Measurements from ENCODE around the gene PNKD.

- TF ChIP-seq, protein P1, sequence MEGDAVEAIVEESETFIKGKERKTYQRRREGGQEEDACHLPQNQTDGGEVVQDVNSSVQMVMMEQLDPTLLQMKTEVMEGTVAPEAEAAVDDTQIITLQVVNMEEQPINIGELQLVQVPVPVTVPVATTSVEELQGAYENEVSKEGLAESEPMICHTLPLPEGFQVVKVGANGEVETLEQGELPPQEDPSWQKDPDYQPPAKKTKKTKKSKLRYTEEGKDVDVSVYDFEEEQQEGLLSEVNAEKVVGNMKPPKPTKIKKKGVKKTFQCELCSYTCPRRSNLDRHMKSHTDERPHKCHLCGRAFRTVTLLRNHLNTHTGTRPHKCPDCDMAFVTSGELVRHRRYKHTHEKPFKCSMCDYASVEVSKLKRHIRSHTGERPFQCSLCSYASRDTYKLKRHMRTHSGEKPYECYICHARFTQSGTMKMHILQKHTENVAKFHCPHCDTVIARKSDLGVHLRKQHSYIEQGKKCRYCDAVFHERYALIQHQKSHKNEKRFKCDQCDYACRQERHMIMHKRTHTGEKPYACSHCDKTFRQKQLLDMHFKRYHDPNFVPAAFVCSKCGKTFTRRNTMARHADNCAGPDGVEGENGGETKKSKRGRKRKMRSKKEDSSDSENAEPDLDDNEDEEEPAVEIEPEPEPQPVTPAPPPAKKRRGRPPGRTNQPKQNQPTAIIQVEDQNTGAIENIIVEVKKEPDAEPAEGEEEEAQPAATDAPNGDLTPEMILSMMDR (IDR thresholded peaks at IDR 0.05; ENCODE audit: low read depth, low read length, poor library complexity, severe bottlenecking), result no peak
- no peak for TF ChIP-seq EZH2phosphoT487 (IDR thresholded peaks at IDR 0.05; ENCODE audit: borderline replicate concordance, low read length)
These were observed 83.7 kb downstream of the PNKD start for GRCh38 chr2:218354045-218354444.
